Frontal cortex (tissue), 4 donors: ENCODE results near the gene ZNF677. TPM values are rescaled to one million over a fixed set of nuclear protein-coding genes. Genes with fewer than 3 reads are reported as not detected.
A peak's percentile ranks its signal among the peaks of the same experiment; 100 is the strongest.
"Not testable (repeated sequence)": the region's sequence is repeated elsewhere in the genome, so short reads cannot be mapped to it uniquely, and the experiment has no call there.

Source experiments
- DNase-seq, 2 donors: peaks; one replicate each; pipeline ENCODE4 v3.0.0; 2012; ENCODE audit warnings: low spot score in 2 of 2
- FAIRE-seq: peaks from 2 replicates; lab custom pipeline; 2012; peaks lifted over from hg19 to GRCh38; lab: Jason Lieb, UNC
- total RNA-seq: library from RNA; depleted of rRNA; stranded (reverse); fragments of >200 nt; gene quantifications from one replicate; pipeline ENCODE4 v1.2.3, GENCODE V29; 2014
- donor health status: control.
- donor health status: control.
- donor health status: control.

The ZNF677 gene
- total RNA-seq, 1 donor from 2014 or later, result 35.5 TPM

- FAIRE-seq (peak; percentile 80), DNase-seq (peak; percentile 63 to 76)
Measured at GRCh38 chr19:53195265-53195903, 59.3 kb downstream of the ZNF677 start.

GRCh38 chr19:53193535-53194222 is 61.0 kb downstream of the ZNF677 start:
- no peak for DNase-seq
- no peak for FAIRE-seq

GRCh38 chr19:53192771-53193534 is 61.7 kb downstream of the ZNF677 start, which contains the start of gene ZNF665:
TSS of gene ZNF665 (minus strand) at chr19:53193358. CDS start at chr19:53182898, 10,460 bp downstream.
- peak; percentile 73 to 84 for DNase-seq
- no peak for FAIRE-seq

- no peak for FAIRE-seq
Measured at GRCh38 chr19:53190253-53190652, 64.4 kb downstream of the ZNF677 start.

GRCh38 chr19:53189691-53190198 is 64.9 kb downstream of the ZNF677 start:
- not testable (repeated sequence) for FAIRE-seq

More at GRCh38 chr19:53190253-53190652, 64.4 kb downstream of the ZNF677 start:
- no peak for DNase-seq

More at GRCh38 chr19:53189691-53190198, 64.9 kb downstream of the ZNF677 start:
- DNase-seq, result not testable (repeated sequence)

Other genes with a start within 250 kb of the ZNF677 start
- not detected for gene ERVV-1, start 241.0 kb downstream of the ZNF677 start, total RNA-seq
- gene ERVV-2, start 210.1 kb downstream of the ZNF677 start, total RNA-seq, result not detected
- gene ZNF160, start 151.5 kb downstream of the ZNF677 start, total RNA-seq, result 26.5 TPM
- gene ZNF415, start 122.0 kb downstream of the ZNF677 start, total RNA-seq, result 23.6 TPM
- 24.5 TPM for gene ZNF347, start 95.8 kb downstream of the ZNF677 start, total RNA-seq
- gene ZNF665, start 61.5 kb downstream of the ZNF677 start, total RNA-seq, result 6.1 TPM
- gene VN1R2, start 3.4 kb upstream of the ZNF677 start, total RNA-seq, result not detected
- not detected for gene VN1R4, start 12.8 kb upstream of the ZNF677 start, total RNA-seq
- 23.6 TPM for gene ZNF845, start 78.9 kb upstream of the ZNF677 start, total RNA-seq
- 37.5 TPM for gene ZNF525, start 110.8 kb upstream of the ZNF677 start, total RNA-seq
- gene ZNF765, start 140.3 kb upstream of the ZNF677 start, total RNA-seq, result 24.1 TPM
- gene ZNF761, start 177.1 kb upstream of the ZNF677 start, total RNA-seq, result 18.8 TPM
- 8.6 TPM for gene ZNF813, start 212.9 kb upstream of the ZNF677 start, total RNA-seq